ENCODE measurements around the gene FMO4. TPM values are rescaled to one million over a fixed set of nuclear protein-coding genes. Genes with fewer than 3 reads are reported as not detected.
A peak's percentile ranks its signal among the peaks of the same experiment; 100 is the strongest.
"Not testable (repeated sequence)": the region's sequence is repeated elsewhere in the genome, so short reads cannot be mapped to it uniquely, and the experiment has no call there.

Gene FMO4
- total RNA-seq, 1 donor from 2014 or later = 1.1 TPM

- TF ChIP-seq CTCF (IDR thresholded peaks at IDR 0.05; ENCODE audit: insufficient read depth, low read depth, low read length) (no peak), EZH2 (IDR thresholded peaks at IDR 0.05; ENCODE audit: insufficient read depth, low read length) (no peak)
- Mint-ChIP-seq H3K9me3 (ENCODE audit: unreplicated experiment) (peaks cover 4% of the 10 kb centered on the region), H3K27me3 (ENCODE audit: low read depth, unreplicated experiment) (peaks cover 2% of the 10 kb centered on the region), H3K4me1 (ENCODE audit: low read depth, unreplicated experiment) (no peaks in the 10 kb centered on the region), H3K4me3 (ENCODE audit: unreplicated experiment) (no peak overlapping the region), H3K27ac (ENCODE audit: unreplicated experiment) (no peak overlapping the region), H3K36me3 (ENCODE audit: low read depth, unreplicated experiment) (no peaks in the 10 kb centered on the region)
- FAIRE-seq = no peak
- no peaks in the 10 kb centered on the region for H3K27me3 ChIP-seq (ENCODE audit: insufficient read depth, low read length)
- H3K27ac ChIP-seq (ENCODE audit: low read depth, low read length) = no peak overlapping the region
- no peaks in the 10 kb centered on the region for H3K36me3 ChIP-seq (ENCODE audit: insufficient read depth, low read length)
- no peak overlapping the region for H3K9ac ChIP-seq (ENCODE audit: low read length)
- H4K20me1 ChIP-seq (ENCODE audit: insufficient read depth, low read length) = no peaks in the 10 kb centered on the region
- no peak overlapping the region for H3K4me2 ChIP-seq (ENCODE audit: low read length)
- no peaks in the 10 kb centered on the region for H3K9me3 ChIP-seq (ENCODE audit: insufficient read depth, low read depth, low read length)
- H3K4me1 ChIP-seq (ENCODE audit: insufficient read depth, low read length) = no peaks in the 10 kb centered on the region
- no peaks in the 10 kb centered on the region for H3K79me2 ChIP-seq (ENCODE audit: insufficient read depth, low read length)
- no peak overlapping the region for H3K4me3 ChIP-seq (ENCODE audit: insufficient read depth, low read depth, low read length)
- peak; percentile 2 for DNase-seq (ENCODE audit: low read depth)
- no peak overlapping the region for H2AFZ ChIP-seq (ENCODE audit: low read depth, low read length)
These were observed 58.6 kb downstream of the FMO4 start for GRCh38 chr1:171372418-171373084.

- not testable (repeated sequence) for H3K27ac ChIP-seq (ENCODE audit: low read depth, low read length); H3K9ac ChIP-seq (ENCODE audit: low read length); H3K36me3 Mint-ChIP-seq (ENCODE audit: low read depth, unreplicated experiment); H4K20me1 ChIP-seq (ENCODE audit: insufficient read depth, low read length); H3K79me2 ChIP-seq (ENCODE audit: insufficient read depth, low read length); H3K4me2 ChIP-seq (ENCODE audit: low read length); H3K27me3 ChIP-seq (ENCODE audit: insufficient read depth, low read length); H3K9me3 ChIP-seq (ENCODE audit: insufficient read depth, low read depth, low read length); H3K36me3 ChIP-seq (ENCODE audit: insufficient read depth, low read length); H3K27me3 Mint-ChIP-seq (ENCODE audit: low read depth, unreplicated experiment); H2AFZ ChIP-seq (ENCODE audit: low read depth, low read length); H3K27ac Mint-ChIP-seq (ENCODE audit: unreplicated experiment); FAIRE-seq; DNase-seq (ENCODE audit: low read depth); H3K4me3 ChIP-seq (ENCODE audit: insufficient read depth, low read depth, low read length); H3K4me1 ChIP-seq (ENCODE audit: insufficient read depth, low read length); H3K9me3 Mint-ChIP-seq (ENCODE audit: unreplicated experiment); H3K4me3 Mint-ChIP-seq (ENCODE audit: unreplicated experiment); H3K4me1 Mint-ChIP-seq (ENCODE audit: low read depth, unreplicated experiment)
These were observed 59.6 kb downstream of the FMO4 start for GRCh38 chr1:171373357-171374122.

- H3K27me3 Mint-ChIP-seq (ENCODE audit: low read depth, unreplicated experiment) = peaks cover 2% of the 10 kb centered on the region
- no peaks in the 10 kb centered on the region for H3K36me3 ChIP-seq (ENCODE audit: insufficient read depth, low read length)
- H3K9me3 ChIP-seq (ENCODE audit: insufficient read depth, low read depth, low read length) = no peaks in the 10 kb centered on the region
- H3K9me3 Mint-ChIP-seq (ENCODE audit: unreplicated experiment) = peaks cover 13% of the 10 kb centered on the region
- no peak overlapping the region for H3K27ac Mint-ChIP-seq (ENCODE audit: unreplicated experiment)
- no peak for TF ChIP-seq CTCF (IDR thresholded peaks at IDR 0.05; ENCODE audit: insufficient read depth, low read depth, low read length)
- no peak for TF ChIP-seq EZH2 (IDR thresholded peaks at IDR 0.05; ENCODE audit: insufficient read depth, low read length)
- no peak overlapping the region for H3K9ac ChIP-seq (ENCODE audit: low read length)
- no peaks in the 10 kb centered on the region for H3K27me3 ChIP-seq (ENCODE audit: insufficient read depth, low read length)
- no peak overlapping the region for H3K4me2 ChIP-seq (ENCODE audit: low read length)
- H2AFZ ChIP-seq (ENCODE audit: low read depth, low read length) = no peak overlapping the region
- FAIRE-seq (no peak), DNase-seq (ENCODE audit: low read depth) (no peak)
- no peaks in the 10 kb centered on the region for H3K4me1 Mint-ChIP-seq (ENCODE audit: low read depth, unreplicated experiment)
- H3K4me1 ChIP-seq (ENCODE audit: insufficient read depth, low read length) = no peaks in the 10 kb centered on the region
- no peaks in the 10 kb centered on the region for H4K20me1 ChIP-seq (ENCODE audit: insufficient read depth, low read length)
- H3K4me3 Mint-ChIP-seq (ENCODE audit: unreplicated experiment) = no peak overlapping the region
- H3K4me3 ChIP-seq (ENCODE audit: insufficient read depth, low read depth, low read length) = no peak overlapping the region
- no peaks in the 10 kb centered on the region for H3K36me3 Mint-ChIP-seq (ENCODE audit: low read depth, unreplicated experiment)
- no peaks in the 10 kb centered on the region for H3K79me2 ChIP-seq (ENCODE audit: insufficient read depth, low read length)
- H3K27ac ChIP-seq (ENCODE audit: low read depth, low read length) = no peak overlapping the region
These were observed 65.9 kb downstream of the FMO4 start for GRCh38 chr1:171379846-171380245.

All from astrocyte (in vitro differentiated cells and primary cell).